Renal cortical epithelial cell (primary cell): Measurements from ENCODE around the gene IKZF3. TPM values are rescaled to one million over a fixed set of nuclear protein-coding genes. Genes with fewer than 3 reads are reported as not detected.
"Not testable (repeated sequence)": the region's sequence is repeated elsewhere in the genome, so short reads cannot be mapped to it uniquely, and the experiment has no call there.

Experiments used
- DNase-seq: peaks from one replicate; pipeline ENCODE4 v3.0.0-alpha.2; 2011; ENCODE audit warnings: low read depth
- total RNA-seq: library from RNA; depleted of rRNA; stranded (reverse); fragments of >200 nt; gene quantifications from 2 replicates; pipeline ENCODE4 v1.2.3, GENCODE V29; 2014

IKZF3 gene
- total RNA-seq, 1 donor from 2014 or later = under 0.01 TPM

- DNase-seq = not testable (repeated sequence)
Observed at GRCh38 chr17:39855911-39856649, 8.0 kb downstream of the IKZF3 start.

- DNase-seq = no peak
Observed at GRCh38 chr17:39854909-39855308, 9.2 kb downstream of the IKZF3 start.

- DNase-seq = no peak
Observed at GRCh38 chr17:39852239-39852638, 11.9 kb downstream of the IKZF3 start.

- not testable (repeated sequence) for DNase-seq
Observed at GRCh38 chr17:39850186-39850585, 13.9 kb downstream of the IKZF3 start.

GRCh38 chr17:39848600-39848999 lies 15.5 kb downstream of the IKZF3 start:
- DNase-seq = no peak

GRCh38 chr17:39846205-39846604 lies 17.9 kb downstream of the IKZF3 start:
- DNase-seq = no peak

GRCh38 chr17:39845052-39845846 lies 18.9 kb downstream of the IKZF3 start:
- no peak for DNase-seq

GRCh38 chr17:39841134-39841683 lies 22.9 kb downstream of the IKZF3 start:
- DNase-seq = no peak

- no peak for DNase-seq
Observed at GRCh38 chr17:39838784-39839183, 25.3 kb downstream of the IKZF3 start.

- no peak for DNase-seq
Observed at GRCh38 chr17:39838057-39838456, 26.1 kb downstream of the IKZF3 start.

GRCh38 chr17:39836117-39836516 lies 28.0 kb downstream of the IKZF3 start:
- no peak for DNase-seq

- DNase-seq = no peak
Observed at GRCh38 chr17:39835038-39835786, 28.9 kb downstream of the IKZF3 start.

GRCh38 chr17:39834017-39834416 lies 30.1 kb downstream of the IKZF3 start:
- no peak for DNase-seq

- DNase-seq = no peak
Observed at GRCh38 chr17:39831588-39831987, 32.5 kb downstream of the IKZF3 start.

GRCh38 chr17:39828443-39828842 lies 35.7 kb downstream of the IKZF3 start:
- DNase-seq = peak; percentile 72

GRCh38 chr17:39826334-39826733 lies 37.8 kb downstream of the IKZF3 start:
- DNase-seq = no peak

- DNase-seq = no peak
Observed at GRCh38 chr17:39823407-39824054, 40.6 kb downstream of the IKZF3 start.

GRCh38 chr17:39822051-39822451 lies 42.1 kb downstream of the IKZF3 start:
- DNase-seq = peak; percentile 11

GRCh38 chr17:39820987-39821386 lies 43.1 kb downstream of the IKZF3 start:
- DNase-seq = no peak

- no peak for DNase-seq
Observed at GRCh38 chr17:39820541-39820940, 43.6 kb downstream of the IKZF3 start.

GRCh38 chr17:39818358-39819000 lies 45.6 kb downstream of the IKZF3 start:
- DNase-seq = no peak
